ENCODE data around the gene C2CD4C.
"Not testable (repeated sequence)": the region's sequence is repeated elsewhere in the genome, so short reads cannot be mapped to it uniquely, and the experiment has no call there.

Gene C2CD4C

GRCh38 chr19:397941-398706, 10.8 kb downstream of the C2CD4C start:
- no peak for DNase-seq

DNA sequence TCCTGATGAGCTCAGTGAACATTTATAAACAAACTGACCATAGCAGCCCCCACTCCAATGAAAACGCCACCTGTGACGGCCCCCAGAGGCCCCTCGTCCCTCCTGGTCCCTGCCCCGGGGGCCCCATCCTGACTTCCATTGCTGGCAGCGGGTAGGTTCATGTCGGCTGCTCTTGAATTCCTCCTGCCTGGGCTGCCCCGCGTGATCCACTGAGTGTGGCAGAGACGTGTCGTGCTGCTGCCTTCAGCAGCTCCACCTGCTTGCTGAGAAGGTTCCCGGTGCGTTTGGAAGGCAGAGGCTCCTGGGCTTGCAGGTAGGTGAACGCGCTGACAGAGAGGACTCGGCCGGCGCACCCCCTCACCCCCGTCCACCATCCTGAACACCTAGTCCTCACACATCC, 11.6 kb downstream of the C2CD4C start:
- DNase-seq: no peak

GRCh38 chr19:395467-395866, 13.5 kb downstream of the C2CD4C start:
- no peak for DNase-seq

DNA sequence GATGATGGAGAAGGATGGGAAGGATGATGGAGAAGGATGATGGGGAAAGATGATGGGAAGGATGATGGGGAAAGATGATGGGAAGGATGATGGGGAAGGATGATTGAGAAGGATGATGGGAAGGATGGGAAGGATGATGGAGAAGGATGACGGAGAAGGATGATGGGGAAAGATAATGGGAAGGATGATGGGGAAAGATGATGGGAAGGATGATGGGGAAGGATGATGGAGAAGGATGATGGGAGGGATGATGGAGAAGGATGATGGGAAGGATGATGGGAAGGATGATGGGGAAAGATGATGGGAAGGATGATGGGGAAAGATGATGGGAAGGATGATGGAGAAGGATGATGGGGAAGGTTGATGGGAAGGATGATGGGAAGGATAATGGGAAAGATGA, 14.1 kb downstream of the C2CD4C start:
- not testable (repeated sequence) for DNase-seq

DNA sequence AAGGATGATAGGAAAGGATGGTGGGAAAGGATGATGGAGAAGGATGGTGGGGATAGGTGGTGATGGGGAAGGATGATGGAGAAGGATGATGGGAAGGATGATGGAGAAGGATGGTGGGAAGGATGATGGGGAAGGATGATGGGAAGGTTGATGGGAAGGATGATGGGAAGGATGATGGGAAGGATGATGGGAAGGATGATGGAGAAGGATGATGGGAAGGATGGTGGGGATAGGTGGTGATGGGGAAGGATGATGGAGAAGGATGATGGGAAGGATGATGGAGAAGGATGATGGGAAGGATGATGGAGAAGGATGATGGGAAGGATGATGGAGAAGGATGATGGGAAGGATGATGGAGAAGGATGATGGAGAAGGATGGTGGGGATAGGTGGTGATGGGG, 15.4 kb downstream of the C2CD4C start:
- DNase-seq: not testable (repeated sequence)

DNA sequence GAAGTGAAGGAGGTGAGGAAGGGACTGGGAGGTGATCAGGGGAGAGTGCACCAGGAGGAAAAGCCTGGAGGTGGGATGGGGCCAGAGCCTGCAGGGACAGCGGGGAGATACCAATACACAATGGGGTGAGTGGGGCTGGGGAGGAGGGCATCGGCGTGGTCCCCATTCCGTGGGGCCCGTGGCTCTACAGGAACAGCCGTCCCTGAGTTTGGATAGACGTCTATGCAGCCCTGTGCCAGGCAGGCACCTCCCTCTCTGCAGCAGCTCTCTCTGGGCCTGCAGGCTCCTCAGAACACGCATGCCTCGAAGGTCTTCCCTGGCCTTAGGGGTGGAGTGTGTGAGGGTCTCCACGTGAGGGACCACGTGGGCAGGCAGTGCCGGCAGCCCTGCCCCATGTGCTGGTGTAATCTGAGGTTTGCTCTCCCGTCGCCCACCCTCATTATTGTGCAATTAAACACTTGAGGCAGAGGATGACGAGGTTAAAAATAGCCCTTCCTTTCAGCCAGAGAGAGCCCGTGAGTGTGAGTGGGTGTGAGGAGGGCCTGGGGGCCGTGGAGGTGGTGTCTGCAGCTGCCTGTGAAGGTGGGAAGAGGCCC, 16.5 kb downstream of the C2CD4C start:
- no peak for DNase-seq

- no peak for DNase-seq
These were observed 17.1 kb downstream of the C2CD4C start for GRCh38 chr19:391726-392374.

- DNase-seq: no peak
These were observed 17.8 kb downstream of the C2CD4C start for GRCh38 chr19:391207-391557.

GRCh38 chr19:390386-391206, 18.4 kb downstream of the C2CD4C start:
- DNase-seq: no peak

- no peak for DNase-seq
These were observed 19.0 kb downstream of the C2CD4C start for GRCh38 chr19:389935-390289.

DNA sequence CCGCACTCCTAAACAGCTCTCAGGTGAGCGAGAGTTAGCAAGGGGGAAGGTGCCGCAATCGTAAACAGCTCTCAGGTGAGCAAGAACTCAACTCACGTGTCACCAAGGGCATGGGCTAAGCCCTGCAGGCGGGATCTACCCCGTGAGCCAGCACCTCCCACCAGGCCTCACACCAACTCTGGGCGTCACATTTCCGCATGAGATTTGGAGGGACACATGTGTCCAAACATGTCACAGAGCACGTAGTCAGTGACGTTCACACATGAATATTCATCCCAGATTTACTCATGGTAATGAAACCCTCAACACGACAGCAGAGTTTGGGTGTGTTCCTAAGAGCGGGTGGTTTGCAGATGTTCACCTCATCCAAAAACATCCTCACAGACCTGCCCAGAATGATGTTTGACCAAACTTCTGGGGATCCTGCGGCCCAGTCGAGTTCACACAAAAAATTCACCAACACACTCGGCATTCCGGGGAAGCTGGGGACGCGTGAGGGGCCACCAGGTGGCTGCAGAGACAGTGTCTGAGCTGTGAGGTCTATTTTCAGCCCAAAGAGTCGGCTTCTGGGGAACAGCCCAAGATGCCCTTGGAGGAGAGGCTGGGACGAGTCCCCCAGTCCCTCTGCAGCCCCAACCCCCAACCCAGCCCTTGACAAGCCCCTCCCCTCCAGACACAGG, 19.6 kb downstream of the C2CD4C start:
- DNase-seq: no peak

- DNase-seq: no peak
These were observed 20.3 kb downstream of the C2CD4C start for GRCh38 chr19:388691-389090.

GRCh38 chr19:387777-388176, 21.2 kb downstream of the C2CD4C start:
- no peak for DNase-seq

DNA sequence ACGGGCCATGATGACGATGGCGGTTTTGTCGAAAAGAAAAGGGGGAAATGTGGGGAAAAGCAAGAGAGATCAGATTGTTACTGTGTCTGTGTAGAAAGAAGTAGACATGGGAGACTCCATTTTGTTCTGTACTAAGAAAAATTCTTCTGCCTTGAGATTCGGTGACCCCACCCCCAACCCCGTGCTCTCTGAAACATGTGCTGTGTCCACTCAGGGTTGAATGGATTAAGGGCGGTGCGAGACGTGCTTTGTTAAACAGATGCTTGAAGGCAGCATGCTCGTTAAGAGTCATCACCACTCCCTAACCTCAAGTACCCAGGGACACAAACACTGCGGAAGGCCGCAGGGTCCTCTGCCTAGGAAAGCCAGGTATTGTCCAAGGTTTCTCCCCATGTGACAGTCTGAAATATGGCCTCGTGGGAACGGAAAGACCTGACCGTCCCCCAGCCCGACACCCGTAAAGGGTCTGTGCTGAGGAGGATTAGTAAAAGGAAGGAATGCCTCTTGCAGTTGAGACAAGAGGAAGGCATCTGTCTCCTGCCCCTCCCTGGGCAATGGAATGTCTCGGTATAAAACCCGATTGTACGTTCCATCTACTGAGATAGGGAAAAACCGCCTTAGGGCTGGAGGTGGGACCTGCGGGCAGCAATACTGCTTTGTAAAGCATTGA, 22.2 kb downstream of the C2CD4C start:
- not testable (repeated sequence) for DNase-seq

- not testable (repeated sequence) for DNase-seq
These were observed 22.8 kb downstream of the C2CD4C start for GRCh38 chr19:386189-386588.

DNA sequence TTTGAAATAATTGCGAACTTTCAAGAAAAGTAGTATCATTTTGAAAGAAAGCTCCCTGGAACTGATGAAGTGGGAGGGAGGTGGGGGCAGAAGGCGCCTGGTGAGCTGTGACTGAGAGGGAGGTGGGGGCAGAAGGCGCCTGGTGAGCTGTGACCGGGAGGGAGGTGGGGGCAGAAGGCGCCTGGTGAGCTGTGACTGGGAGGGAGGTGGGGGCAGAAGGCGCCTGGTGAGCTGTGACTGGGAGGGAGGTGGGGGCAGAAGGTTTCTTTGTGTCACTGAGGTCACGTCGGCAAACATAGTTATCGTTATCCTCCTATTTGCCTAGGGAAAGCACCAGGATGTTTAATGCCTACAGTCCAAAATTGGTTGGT, 24.2 kb downstream of the C2CD4C start:
- no peak for DNase-seq

GRCh38 chr19:383922-384798, 24.8 kb downstream of the C2CD4C start:
- no peak for DNase-seq

DNA sequence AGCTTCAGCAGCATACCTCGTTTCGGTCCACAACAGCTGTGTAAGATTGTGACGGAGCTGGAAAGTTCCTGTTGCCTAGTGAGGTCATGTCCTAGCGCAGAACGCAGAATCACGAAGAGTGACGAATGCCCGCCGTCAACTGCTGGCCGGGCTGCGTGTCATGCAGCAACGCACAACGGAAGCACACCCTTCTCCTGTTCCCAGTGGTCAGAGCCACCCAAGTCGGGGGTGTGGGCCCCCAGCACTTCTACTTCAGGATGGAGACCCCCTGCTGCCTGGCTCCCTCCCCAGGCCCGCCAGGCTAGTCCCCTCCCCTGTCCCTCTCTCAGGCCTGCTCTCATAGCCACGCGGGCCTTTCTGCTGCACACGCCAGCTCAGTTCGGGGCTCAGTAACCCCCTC, 25.9 kb downstream of the C2CD4C start:
- no peak for DNase-seq

- DNase-seq: not testable (repeated sequence)
These were observed 26.4 kb downstream of the C2CD4C start for GRCh38 chr19:382578-382977.

GRCh38 chr19:381901-382300, 27.0 kb downstream of the C2CD4C start:
- not testable (repeated sequence) for DNase-seq

DNA sequence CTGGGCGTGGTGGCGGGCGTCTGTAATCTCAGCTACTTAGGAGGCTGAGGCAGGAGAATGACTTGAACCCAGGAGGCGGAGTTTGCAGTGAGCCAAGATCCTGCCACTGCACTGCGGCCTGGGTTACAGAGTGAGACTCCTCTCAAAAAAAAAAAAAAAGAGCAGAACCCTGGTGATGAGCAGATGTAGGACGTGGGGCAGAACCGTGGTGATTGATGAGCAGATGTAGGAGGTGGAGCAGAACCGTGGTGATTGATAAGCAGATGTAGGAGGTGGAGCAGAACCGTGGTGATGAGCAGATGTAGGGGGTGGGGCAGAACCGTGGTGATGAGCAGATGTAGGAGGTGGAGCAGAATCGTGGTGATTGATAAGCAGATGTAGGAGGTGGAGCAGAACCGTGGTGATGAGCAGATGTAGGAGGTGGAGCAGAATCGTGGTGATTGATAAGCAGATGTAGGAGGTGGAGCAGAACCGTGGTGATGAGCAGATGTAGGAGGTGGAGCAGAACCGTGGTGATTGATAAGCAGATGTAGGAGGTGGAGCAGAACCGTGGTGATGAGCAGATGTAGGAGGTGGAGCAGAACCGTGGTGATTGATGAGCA, 28.2 kb downstream of the C2CD4C start:
- DNase-seq: not testable (repeated sequence)
